HCT116 (cell line): ENCODE data around the gene DNASE2. TPM values are rescaled to one million over a fixed set of nuclear protein-coding genes. Genes with fewer than 3 reads are reported as not detected.

ENCODE experiments used
- ATAC-seq: fragments of 200-7000 bp; cut with Tn5 transposase; 2 replicates; pipeline ENCODE4 v1.9.1; 2020; ENCODE audit warnings: mild to moderate bottlenecking, moderate library complexity
- BruUV-seq: library from RNA; stranded (reverse); fragments of 400-500 nt; replicated peaks from 2 replicates; lab custom pipeline; 2021; lab: Mats Ljungman, UMichigan
- CTCF ChIA-PET: fragments of 300-600 bp; sonication (Branson Sonifier 250); formaldehyde crosslinking; loops from one replicate; lab custom pipeline; 2021; ENCODE audit warnings: antibody characterized with exemption; lab: Charles Lee
- POLR2A ChIA-PET: fragments of 300-600, 350-600 bp; sonication (Branson Sonifier 250); formaldehyde crosslinking; loops from one replicate; lab custom pipeline; 2021; ENCODE audit warnings: antibody characterized with exemption; lab: Charles Lee
- RAD21 ChIA-PET, 2 experiments: fragments of 300-600 bp; sonication (Branson Sonifier 250); formaldehyde crosslinking; loops; one replicate each; lab custom pipeline; 2023; ENCODE audit warnings: low total read pairs in 2 of 2; ENCODE audit not compliant: uncharacterized antibody in 2 of 2, unreplicated experiment in 2 of 2, low non-redundant PET in 1 of 2; lab: Charles Lee
- DNase-seq: peaks from one replicate; pipeline ENCODE4 v3.0.0-alpha.2; 2010; ENCODE audit warnings: low read depth, low spot score
- H2AFZ ChIP-seq: fragments of 200-600 bp; shearing (Covaris generic), sonication (generic); 2 replicates; pipeline ENCODE4 v1.6.1; 2017; ENCODE audit warnings: low read depth, mixed run types, mixed read lengths, antibody characterized with exemption, low read length; ENCODE audit not compliant: poor library complexity, severe bottlenecking
- H3K27ac ChIP-seq: 2 replicates; pipeline ENCODE4 v1.5.1; 2012; ENCODE audit warnings: low read depth, low read length
- H3K27me3 ChIP-seq: fragments of 200-600 bp; sonication (generic); 2 replicates; pipeline ENCODE4 v1.6.1; 2016; ENCODE audit warnings: mixed run types, low read length, mixed read lengths; ENCODE audit not compliant: insufficient read depth
- H3K36me3 ChIP-seq, 2 experiments: fragments of 200-500 bp in 1 of 2; fragments of 200-600 bp in 1 of 2; sonication (Bioruptor generic) in 1 of 2; sonication (generic) in 1 of 2; 2 replicates each; pipeline versions ENCODE4 v1.5.1 to v1.6.1; 2014 to 2016; ENCODE audit warnings: low read length in 2 of 2, inconsistent platforms in 1 of 2, mixed read lengths in 1 of 2, mixed run types in 1 of 2; ENCODE audit not compliant: insufficient read depth in 2 of 2, control insufficient read depth in 1 of 2
- H3K4me1 ChIP-seq, 2 experiments: fragments of 200-600 bp in 1 of 2; sonication (generic) in 1 of 2; 2 replicates each; pipeline versions ENCODE4 v1.5.1 to v1.6.1; 2012 to 2017; ENCODE audit warnings: low read length in 2 of 2, inconsistent platforms in 1 of 2, mild to moderate bottlenecking in 1 of 2, mixed read lengths in 1 of 2, mixed run types in 1 of 2, moderate library complexity in 1 of 2; ENCODE audit not compliant: insufficient read depth in 2 of 2, control insufficient read depth in 1 of 2
- H3K4me2 ChIP-seq: fragments of 200-600 bp; sonication (generic); 2 replicates; pipeline ENCODE4 v1.6.1; 2017; ENCODE audit warnings: mixed run types, low read length, mixed read lengths
- H3K4me3 ChIP-seq, 2 experiments: fragments of 200-600 bp in 1 of 2; sonication (generic) in 1 of 2; replicated peaks in 1 of 2; 2 replicates each; pipeline ENCODE4 v1.5.1; 2011 to 2016; ENCODE audit warnings: low read length in 2 of 2, control low read depth in 1 of 2, low read depth in 1 of 2, mild to moderate bottlenecking in 1 of 2, mixed read lengths in 1 of 2, mixed run types in 1 of 2
- H3K79me2 ChIP-seq: fragments of 200-600 bp; sonication (generic); 2 replicates; pipeline ENCODE4 v1.6.1; 2017; ENCODE audit warnings: mild to moderate bottlenecking, mixed run types, low read length, moderate library complexity, mixed read lengths; ENCODE audit not compliant: insufficient read depth
- H3K9ac ChIP-seq: fragments of 200-600 bp; sonication (generic); 2 replicates; pipeline ENCODE4 v1.6.1; 2016; ENCODE audit warnings: low read length, mixed read lengths
- H3K9me2 ChIP-seq: fragments of 200-600 bp; sonication (generic), shearing (Covaris generic); 2 replicates; pipeline ENCODE4 v1.6.1; 2017; ENCODE audit warnings: mixed run types, mild to moderate bottlenecking, moderate library complexity; ENCODE audit not compliant: insufficient read depth
- H3K9me3 ChIP-seq, 2 experiments: fragments of 200-500 bp in 1 of 2; fragments of 200-600 bp in 1 of 2; sonication (Bioruptor generic) in 1 of 2; sonication (generic) in 1 of 2; 2 replicates each; pipeline ENCODE4 v1.6.1; 2014 to 2017; ENCODE audit warnings: low read length in 2 of 2, mixed read lengths in 2 of 2, inconsistent platforms in 1 of 2, low read depth in 1 of 2, mild to moderate bottlenecking in 1 of 2, mixed run types in 1 of 2, moderate library complexity in 1 of 2; ENCODE audit not compliant: control insufficient read depth in 1 of 2, insufficient read depth in 1 of 2
- H4K20me1 ChIP-seq: fragments of 200-600 bp; sonication (generic), shearing (Covaris generic); 2 replicates; pipeline ENCODE4 v1.6.1; 2017; ENCODE audit warnings: mixed run types, mild to moderate bottlenecking, moderate library complexity; ENCODE audit not compliant: insufficient read depth
- EZH2 ChIP-seq: fragments of 200-600 bp; sonication (generic); IDR thresholded peaks from 2 replicates; pipeline ENCODE4 v1.6.1; 2017; ENCODE audit warnings: antibody characterized with exemption, mixed run types
- EZH2phosphoT487 ChIP-seq: fragments of 200-600 bp; IDR thresholded peaks from 2 replicates; pipeline ENCODE4 v1.6.1; 2018; ENCODE audit warnings: antibody characterized with exemption, borderline replicate concordance
- POLR2A ChIP-seq: IDR thresholded peaks from 2 replicates; pipeline ENCODE4 v1.7.0; 2011; ENCODE audit warnings: borderline replicate concordance; ENCODE audit not compliant: insufficient read depth, insufficient read length; ENCODE audit errors: extremely low read depth
- RAD21 ChIP-seq: IDR thresholded peaks from 2 replicates; pipeline ENCODE4 v1.6.1; 2012; ENCODE audit warnings: low read depth, mild to moderate bottlenecking
- SIN3A ChIP-seq: IDR thresholded peaks from 2 replicates; pipeline ENCODE4 v1.6.1; 2012; ENCODE audit warnings: low read depth
- SP1 ChIP-seq: IDR thresholded peaks from 2 replicates; pipeline ENCODE4 v1.6.1; 2012; ENCODE audit warnings: low read depth
- YY1 ChIP-seq: IDR thresholded peaks from 2 replicates; pipeline ENCODE4 v1.6.1; 2011; ENCODE audit warnings: low read length, low read depth, moderate library complexity, mild to moderate bottlenecking; ENCODE audit not compliant: insufficient replicate concordance; ENCODE audit errors: extremely low read depth
- ZBTB33 ChIP-seq: IDR thresholded peaks from 2 replicates; pipeline ENCODE4 v1.6.1; 2011; ENCODE audit warnings: mild to moderate bottlenecking, low read length, moderate library complexity; ENCODE audit not compliant: insufficient replicate concordance; ENCODE audit errors: extremely low read depth
- ZFX ChIP-seq: fragments of 450-650 bp; IDR thresholded peaks from 2 replicates; pipeline ENCODE4 v1.6.1; 2017
- intact Hi-C: fragments of 100-400 bp; cut with micrococcal nuclease; formaldehyde crosslinking; loops from 2 replicates; pipeline ENCODE4 v1.10.0; 2022
- total RNA-seq: library from RNA; stranded (reverse); gene quantifications from one replicate; pipeline ENCODE4 v1.2.1, GENCODE V29; 2021; ENCODE audit not compliant: unreplicated experiment

The DNASE2 gene
- total RNA-seq, 1 experiment from 2014 or later = 36.6 TPM

DNA sequence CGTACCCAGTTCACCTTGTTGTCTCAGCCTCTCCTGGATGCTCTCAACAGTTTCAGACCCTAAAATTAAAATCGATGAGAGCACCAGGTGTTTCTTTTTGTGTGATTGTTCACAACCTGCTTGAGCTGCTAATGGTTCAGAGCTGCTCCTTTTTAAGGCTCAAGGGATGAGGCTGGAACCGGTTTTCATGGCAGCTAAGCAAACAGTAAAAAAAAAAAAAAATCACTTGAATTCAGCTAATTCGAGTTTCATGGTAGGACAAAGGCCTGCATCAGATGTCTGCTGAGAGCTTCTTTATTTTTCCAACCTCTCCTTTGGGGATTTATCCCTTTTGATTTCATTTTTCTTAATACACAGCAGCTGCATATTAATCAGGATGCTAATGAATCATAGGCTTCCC is 31.3 kb upstream of the DNASE2 start:
- Histone ChIP-seq H3K79me2 (no peaks in the 10 kb centered on the region), H3K4me1 (no peaks in the 10 kb centered on the region), H3K9ac (no peak overlapping the region), H3K9me2 (no peaks in the 10 kb centered on the region), H3K9me3 (no peaks in the 10 kb centered on the region), H3K4me3 (no peak overlapping the region), H3K27me3 (no peaks in the 10 kb centered on the region), H2AFZ (no peak overlapping the region), H4K20me1 (no peaks in the 10 kb centered on the region), H3K4me2 (no peak overlapping the region), H3K27ac (no peak overlapping the region), H3K36me3 (no peaks in the 10 kb centered on the region)
- intact Hi-C loops = no loop called here
- no TSS peak for BruUV-seq
- ChIA-PET CTCF (no interaction called here), POLR2A (no interaction called here), RAD21 (no interaction called here)
- no peak for ATAC-seq
- TF ChIP-seq RAD21 (no peak), YY1 (no peak), ZFX (no peak), SP1 (no peak), POLR2A (no peak), ZBTB33 (no peak), SIN3A (no peak)
- no peak for DNase-seq

DNA sequence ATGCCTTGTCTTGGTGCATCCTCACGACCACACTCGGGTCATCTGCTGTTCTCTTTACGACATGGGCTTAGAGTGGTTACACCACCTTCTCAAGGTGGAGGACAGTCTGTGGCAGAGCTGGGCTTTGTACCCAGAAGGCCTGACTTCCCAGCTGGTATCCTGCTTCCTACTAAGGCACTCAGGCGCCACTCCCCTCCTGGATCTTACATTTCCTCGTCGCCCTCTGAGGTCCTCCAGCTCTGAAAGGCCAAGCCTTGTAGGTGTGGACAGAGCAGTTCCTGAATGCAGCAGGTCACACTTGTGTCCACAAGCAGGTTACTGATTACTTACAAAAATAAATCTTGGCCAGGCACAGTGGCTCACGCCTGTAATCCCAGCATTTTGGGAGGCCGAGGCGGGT is 25.9 kb upstream of the DNASE2 start:
- Histone ChIP-seq H3K27me3 (no peaks in the 10 kb centered on the region), H3K9me2 (no peaks in the 10 kb centered on the region), H3K9me3 (no peaks in the 10 kb centered on the region), H3K27ac (no peak overlapping the region), H3K4me3 (no peak overlapping the region), H3K36me3 (no peaks in the 10 kb centered on the region), H3K4me2 (no peak overlapping the region), H3K79me2 (no peaks in the 10 kb centered on the region)
- BruUV-seq = no TSS peak
- DNase-seq = no peak
- CTCF ChIA-PET = no interaction called here
- TF ChIP-seq EZH2 (no peak), RAD21 (no peak), EZH2phosphoT487 (no peak), SIN3A (no peak)
- TF ChIP-seq, all 23 proteins: peak for 0
- Histone ChIP-seq H3K9ac (no peak overlapping the region), H2AFZ (no peak overlapping the region), H3K4me1 (no peaks in the 10 kb centered on the region), H4K20me1 (no peaks in the 10 kb centered on the region)
- POLR2A ChIA-PET = interaction anchor here (1.9 kb wide), 1 partner anchor 16 kb away, joined by 6 read pairs; the partner anchor contains the start of gene GCDH
- intact Hi-C loops = no loop called here
- ATAC-seq = no peak
- RAD21 ChIA-PET = no interaction called here
